ENCODE data around the gene TSGA10IP. TPM values are rescaled to one million over a fixed set of nuclear protein-coding genes. Genes with fewer than 3 reads are reported as not detected.
A peak's percentile ranks its signal among the peaks of the same experiment; 100 is the strongest.

TSGA10IP gene
- total RNA-seq, 4 donors from 2014 or later = not detected

DNA sequence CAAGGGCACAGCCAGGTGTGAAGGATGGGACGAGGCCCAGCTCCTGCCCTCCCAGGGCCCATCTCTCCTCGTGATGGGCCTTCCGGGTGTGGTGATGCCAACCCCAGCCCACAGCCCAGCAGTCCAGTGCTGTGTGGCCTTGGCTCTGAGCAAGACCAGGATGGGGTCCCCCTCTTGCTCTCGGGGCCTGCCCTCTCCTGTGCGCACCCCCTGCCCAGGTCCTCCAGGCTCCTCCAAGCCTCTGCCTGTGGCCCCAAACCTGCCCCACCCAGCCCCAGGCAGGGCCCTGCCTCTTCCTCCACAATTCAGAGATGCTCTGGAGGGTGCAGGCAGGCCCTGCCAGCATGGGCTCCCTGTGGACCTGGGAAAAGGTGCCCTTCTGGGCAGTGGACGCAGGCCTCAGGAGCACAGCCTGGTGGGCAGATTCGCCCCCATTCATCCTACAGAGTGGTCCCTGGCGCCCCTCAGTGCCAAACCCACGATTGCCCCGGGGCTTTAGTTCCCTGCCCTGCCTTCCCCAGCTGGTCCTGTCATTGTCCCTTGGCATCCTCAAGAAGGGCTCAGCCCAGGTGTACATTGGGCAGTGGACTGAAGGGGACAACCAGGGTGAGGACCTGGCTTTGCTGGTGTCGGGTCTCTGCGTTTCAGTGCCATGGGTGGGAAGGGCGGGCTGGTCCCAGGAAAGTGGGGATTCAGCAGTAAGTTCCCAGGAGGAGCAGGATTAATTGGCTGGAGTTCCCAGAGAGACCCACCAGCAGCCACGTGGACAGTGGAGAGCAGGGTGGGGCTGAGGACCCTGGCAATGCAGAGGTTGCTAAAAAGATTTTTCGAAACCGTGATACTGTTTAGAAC is 36.9 kb downstream of the TSGA10IP start:
- intact Hi-C loops (cut with DNase I) = loop anchor here (10.0 kb wide), 1 partner anchor 57 kb away; no protein-coding TSS in a partner anchor
- 73% methylated on average over 14 of the region's 16 CpGs for WGBS
- DNase-seq (ENCODE audit: extremely low spot score) = no peak
- H3K36me3 ChIP-seq = peaks cover 22 to 32% (median 31%) of the 10 kb centered on the region in 4 donors
- H3K9me3 ChIP-seq = no peaks in the 10 kb centered on the region
- no peaks in the 10 kb centered on the region for H3K27me3 ChIP-seq
- H3K27ac ChIP-seq (replicated peaks in 1 of 4) = no peak overlapping the region
- H3K4me3 ChIP-seq = no peak overlapping the region
- peak in 1 of 2 donors; percentile 20 for TF ChIP-seq POLR2AphosphoS5 (IDR thresholded peaks at IDR 0.05)
- TF ChIP-seq EP300 (IDR thresholded peaks at IDR 0.05) = no peak
- peaks cover 0 to 16% (median 8%) of the 10 kb centered on the region in 4 donors for H3K4me1 ChIP-seq

DNA sequence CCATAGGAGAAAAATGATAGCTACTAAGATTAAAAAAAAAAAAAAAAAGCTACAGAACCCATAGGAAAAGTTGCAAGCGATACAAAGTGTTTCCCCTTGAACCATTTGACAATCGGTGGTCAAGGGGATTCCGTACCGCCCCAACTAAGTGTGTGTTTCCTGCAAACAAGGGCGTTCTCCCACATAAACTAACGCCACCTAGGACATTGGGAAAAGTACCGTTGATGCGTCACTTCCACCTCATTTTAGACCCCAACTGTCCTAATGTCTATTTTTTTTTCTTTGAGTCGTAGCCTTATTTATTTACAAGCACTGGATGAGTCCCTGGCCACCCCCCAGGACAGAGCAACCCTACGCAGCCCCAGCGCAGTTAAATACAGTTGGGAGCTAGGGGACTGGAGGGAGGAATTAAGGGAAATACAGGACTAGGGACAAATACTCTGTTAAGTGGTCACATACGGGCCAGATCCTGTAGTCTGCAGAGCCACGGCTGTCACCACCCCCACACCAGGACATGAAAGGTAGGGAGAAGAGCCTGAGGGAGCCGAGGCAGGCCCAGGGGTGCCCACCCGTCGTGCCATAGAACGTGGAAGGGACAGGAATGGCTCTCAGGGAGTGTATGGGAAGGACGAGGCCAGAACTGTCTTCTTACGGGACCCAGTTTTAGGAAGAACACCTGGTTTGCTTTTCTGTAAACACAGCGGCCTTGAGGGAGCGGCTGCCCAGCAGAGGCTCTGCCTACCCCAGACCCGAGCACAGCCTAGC is 37.7 kb downstream of the TSGA10IP start:
- Histone ChIP-seq H3K27me3 (no peaks in the 10 kb centered on the region), H3K9me3 (no peaks in the 10 kb centered on the region), H3K36me3 (peaks cover 14 to 24% (median 22%) of the 10 kb centered on the region in 4 donors), H3K27ac (replicated peaks in 1 of 4) (peak overlapping the region in 1 of 4 donors; percentile 20), H3K4me1 (peaks cover 0 to 16% (median 8%) of the 10 kb centered on the region in 4 donors), H3K4me3 (no peak overlapping the region)
- intact Hi-C loops (cut with DNase I) = loop anchor here (10.0 kb wide), 1 partner anchor 58 kb away; no protein-coding TSS in a partner anchor
- no peak for DNase-seq (ENCODE audit: extremely low spot score)
- 76% methylated on average over 20 of the region's 22 CpGs for WGBS
- no peak for TF ChIP-seq POLR2A (IDR thresholded peaks at IDR 0.05; ENCODE audit: low read depth)
- TF ChIP-seq CTCF (IDR thresholded peaks at IDR 0.05) = no peak
- TF ChIP-seq POLR2AphosphoS5 (IDR thresholded peaks at IDR 0.05) = no peak
- TF ChIP-seq EP300 (IDR thresholded peaks at IDR 0.05) = no peak

GRCh38 chr11:65983589-65983987 is 38.3 kb downstream of the TSGA10IP start:
- no peak for DNase-seq (ENCODE audit: extremely low spot score)
- Histone ChIP-seq H3K4me3 (no peak overlapping the region), H3K36me3 (peaks cover 8 to 18% (median 17%) of the 10 kb centered on the region in 4 donors), H3K27ac (replicated peaks in 1 of 4) (peak overlapping the region in 1 of 4 donors; percentile 20), H3K27me3 (no peaks in the 10 kb centered on the region), H3K9me3 (no peaks in the 10 kb centered on the region), H3K4me1 (peaks cover 0 to 16% (median 8%) of the 10 kb centered on the region in 4 donors)
- TF ChIP-seq CTCF (IDR thresholded peaks at IDR 0.05) = no peak
- TF ChIP-seq EP300 (IDR thresholded peaks at IDR 0.05) = no peak
- no peak for TF ChIP-seq POLR2A (IDR thresholded peaks at IDR 0.05; ENCODE audit: low read depth)
- no peak for TF ChIP-seq POLR2AphosphoS5 (IDR thresholded peaks at IDR 0.05)
- 86% methylated on average over 2 of the region's 5 CpGs for whole genome bisulfite sequencing
- intact Hi-C loops (cut with DNase I) = loop anchor here (10.0 kb wide), 1 partner anchor 59 kb away; no protein-coding TSS in a partner anchor

DNA sequence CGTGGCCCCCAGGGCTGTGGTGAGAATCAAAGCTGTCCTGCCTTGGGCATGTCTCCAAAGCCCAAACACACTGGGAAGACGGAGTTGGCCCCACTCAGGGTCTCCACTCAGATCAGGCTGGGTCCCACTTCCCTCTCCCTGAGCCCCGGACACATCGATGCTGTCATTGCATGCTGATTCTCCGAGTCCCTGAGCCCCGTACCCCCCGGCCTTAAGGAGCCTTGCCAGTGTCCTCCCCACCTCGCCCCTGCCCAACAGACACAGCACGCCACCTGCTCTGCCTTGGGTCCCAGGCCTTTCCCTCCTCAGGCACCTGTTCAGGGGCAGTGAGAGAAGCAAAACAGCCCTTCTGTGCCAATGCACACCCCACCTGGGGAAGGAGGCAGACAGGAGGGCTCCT is 42.1 kb downstream of the TSGA10IP start:
- Histone ChIP-seq H3K4me3 (no peak overlapping the region), H3K9me3 (no peaks in the 10 kb centered on the region), H3K4me1 (peaks cover 0 to 26% (median 13%) of the 10 kb centered on the region in 4 donors), H3K27ac (replicated peaks in 1 of 4) (no peak overlapping the region), H3K36me3 (peaks cover 0 to 3% (median 0%) of the 10 kb centered on the region in 4 donors), H3K27me3 (no peaks in the 10 kb centered on the region)
- intact Hi-C loops (cut with DNase I) = loop anchor here (1.0 to 10.0 kb wide), 3 partner anchors 63 to 280 kb away; no protein-coding TSS in a partner anchor
- no peak for DNase-seq (ENCODE audit: extremely low spot score)
- TF ChIP-seq POLR2A (IDR thresholded peaks at IDR 0.05; ENCODE audit: low read depth) = no peak
- WGBS = 70% methylated on average over 9 of the region's 9 CpGs

- Histone ChIP-seq H3K36me3 (peaks cover 0 to 3% (median 0%) of the 10 kb centered on the region in 4 donors), H3K4me1 (peaks cover 0 to 26% (median 13%) of the 10 kb centered on the region in 4 donors), H3K9me3 (no peaks in the 10 kb centered on the region), H3K27ac (replicated peaks in 1 of 4) (peak overlapping the region in 3 of 4 donors; percentile 1 to 43 (median 20)), H3K4me3 (no peak overlapping the region), H3K27me3 (no peaks in the 10 kb centered on the region)
- DNase-seq (ENCODE audit: extremely low spot score) = peak; percentile 98
- TF ChIP-seq POLR2A (IDR thresholded peaks at IDR 0.05; ENCODE audit: low read depth) = no peak
- peak; percentile 67 to 85 for TF ChIP-seq POLR2AphosphoS5 (IDR thresholded peaks at IDR 0.05)
- TF ChIP-seq CTCF (IDR thresholded peaks at IDR 0.05) = peak; percentile 90 to 99 (median 90)
- 18% methylated on average over 9 of the region's 10 CpGs for WGBS
- intact Hi-C loops (cut with DNase I) = loop anchor here (2.0 to 10.0 kb wide), 3 partner anchors 64 to 282 kb away; partner anchors contain the start of gene AP5B1
Measured at GRCh38 chr11:65988791-65989592, 43.7 kb downstream of the TSGA10IP start.

Data from esophagus muscularis mucosa (tissue), 4 donors.